NOMO-1 treated with DMSO at 0.1 percent for 48 hours (cell line): ENCODE results near the gene HSPG2.

Experiments
- DNase-seq: peaks from one replicate; lab custom pipeline; 2025; ENCODE audit not compliant: unreplicated experiment; lab: John Stamatoyannopoulos, UW

The HSPG2 gene

DNA sequence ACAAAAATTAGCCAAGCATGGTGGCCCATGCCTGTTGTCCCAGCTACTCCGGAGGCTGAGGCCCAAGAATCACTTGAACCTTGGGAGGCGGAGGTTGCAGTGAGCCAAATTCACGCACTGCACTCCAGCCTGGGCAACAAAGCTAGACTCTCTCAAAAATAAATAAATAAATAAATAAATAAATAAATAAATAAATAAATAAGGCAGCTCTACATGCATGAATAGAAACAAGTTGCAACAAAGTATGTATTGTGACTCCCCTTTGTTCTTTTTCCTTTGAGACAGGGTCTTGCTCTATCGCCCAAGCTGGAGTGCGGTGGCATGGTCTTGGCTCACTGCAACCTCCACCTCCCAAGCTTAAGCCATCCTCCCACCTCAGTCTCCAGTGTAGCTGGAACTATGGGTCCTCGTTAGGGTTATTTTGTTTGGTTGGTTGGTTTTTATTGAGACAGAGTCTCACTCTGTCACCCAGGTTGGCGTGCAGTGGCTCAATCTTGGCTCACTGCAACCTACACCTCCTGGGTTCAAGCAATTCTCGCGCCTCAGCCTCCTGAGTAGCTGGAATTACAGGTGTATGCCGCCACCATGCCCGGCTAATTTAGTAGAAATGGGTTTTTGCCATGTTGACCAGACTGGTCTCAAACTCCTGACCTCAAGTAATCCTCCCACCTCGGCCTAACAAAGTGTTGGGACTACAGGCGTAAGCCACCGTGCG is 162.1 kb downstream of the HSPG2 start:
- DNase-seq: no peak

DNA sequence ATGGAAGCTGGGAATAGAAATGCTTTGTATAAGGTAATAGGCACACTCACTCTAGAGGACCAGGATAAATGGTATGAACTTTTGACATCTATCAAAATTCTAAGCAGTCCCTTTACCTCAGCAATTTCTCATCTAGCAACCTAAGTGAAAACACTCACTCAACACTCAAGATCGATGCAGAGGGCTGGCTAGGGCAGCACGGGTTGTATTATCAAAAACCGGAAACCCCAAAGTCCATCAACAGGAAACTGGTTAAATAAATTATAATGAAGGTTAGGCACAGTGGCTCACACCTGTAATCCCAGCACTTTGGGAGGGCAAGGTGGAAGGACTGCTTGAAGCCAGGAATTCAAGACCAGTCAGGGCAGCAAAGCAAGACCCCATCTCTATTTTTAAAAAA is 163.5 kb downstream of the HSPG2 start:
- DNase-seq: peak; percentile 21
